ENCODE measurements around the gene NKD1. TPM values are rescaled to one million over a fixed set of nuclear protein-coding genes. Genes with fewer than 3 reads are reported as not detected.

The NKD1 gene
- total RNA-seq, 1 donor from 2014 or later = 43.2 TPM

DNA sequence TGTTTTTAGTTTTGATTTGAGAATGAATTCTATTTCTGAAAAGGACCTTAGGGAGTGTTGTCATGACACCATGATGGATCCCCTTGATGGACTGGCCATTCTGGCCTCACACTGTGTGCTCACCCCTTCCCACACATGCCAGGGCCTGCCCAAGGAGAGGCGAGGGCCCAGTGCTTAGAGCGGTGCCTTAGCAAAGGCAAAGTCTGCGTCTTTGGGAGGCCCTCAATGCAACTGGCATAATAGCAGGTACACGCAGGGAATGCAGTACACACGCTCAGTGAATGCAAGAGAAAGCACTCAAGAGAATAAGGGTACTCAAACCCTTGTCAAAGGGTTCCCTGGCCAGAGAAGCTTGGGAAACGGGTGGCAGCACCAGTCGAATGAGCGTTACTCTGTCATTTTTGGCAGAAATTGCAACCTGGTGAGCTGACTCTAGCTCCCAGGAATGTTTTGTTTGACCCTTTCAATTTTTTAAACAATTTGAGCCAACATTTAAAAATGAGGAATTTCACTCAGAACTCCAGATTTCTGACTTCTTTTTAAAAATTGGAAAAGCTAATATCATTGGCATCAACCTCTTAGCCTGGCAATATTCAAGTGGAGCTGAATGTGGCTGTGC lies 32.1 kb downstream of the NKD1 start:
- no peaks in the 10 kb centered on the region for H3K9me3 Mint-ChIP-seq
- H3K27me3 Mint-ChIP-seq = no peaks in the 10 kb centered on the region
- H3K4me1 Mint-ChIP-seq (ENCODE audit: unreplicated experiment) = peaks cover 25% of the 10 kb centered on the region
- TF ChIP-seq, protein P1, sequence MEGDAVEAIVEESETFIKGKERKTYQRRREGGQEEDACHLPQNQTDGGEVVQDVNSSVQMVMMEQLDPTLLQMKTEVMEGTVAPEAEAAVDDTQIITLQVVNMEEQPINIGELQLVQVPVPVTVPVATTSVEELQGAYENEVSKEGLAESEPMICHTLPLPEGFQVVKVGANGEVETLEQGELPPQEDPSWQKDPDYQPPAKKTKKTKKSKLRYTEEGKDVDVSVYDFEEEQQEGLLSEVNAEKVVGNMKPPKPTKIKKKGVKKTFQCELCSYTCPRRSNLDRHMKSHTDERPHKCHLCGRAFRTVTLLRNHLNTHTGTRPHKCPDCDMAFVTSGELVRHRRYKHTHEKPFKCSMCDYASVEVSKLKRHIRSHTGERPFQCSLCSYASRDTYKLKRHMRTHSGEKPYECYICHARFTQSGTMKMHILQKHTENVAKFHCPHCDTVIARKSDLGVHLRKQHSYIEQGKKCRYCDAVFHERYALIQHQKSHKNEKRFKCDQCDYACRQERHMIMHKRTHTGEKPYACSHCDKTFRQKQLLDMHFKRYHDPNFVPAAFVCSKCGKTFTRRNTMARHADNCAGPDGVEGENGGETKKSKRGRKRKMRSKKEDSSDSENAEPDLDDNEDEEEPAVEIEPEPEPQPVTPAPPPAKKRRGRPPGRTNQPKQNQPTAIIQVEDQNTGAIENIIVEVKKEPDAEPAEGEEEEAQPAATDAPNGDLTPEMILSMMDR (conservative IDR thresholded peaks at IDR 0.05) = no peak
- H3K27ac Mint-ChIP-seq = no peak overlapping the region
- H3K4me3 Mint-ChIP-seq = no peak overlapping the region
- peaks cover 22% of the 10 kb centered on the region for H3K36me3 Mint-ChIP-seq
- no peak for DNase-seq (ENCODE audit: extremely low spot score, unreplicated experiment)

DNA sequence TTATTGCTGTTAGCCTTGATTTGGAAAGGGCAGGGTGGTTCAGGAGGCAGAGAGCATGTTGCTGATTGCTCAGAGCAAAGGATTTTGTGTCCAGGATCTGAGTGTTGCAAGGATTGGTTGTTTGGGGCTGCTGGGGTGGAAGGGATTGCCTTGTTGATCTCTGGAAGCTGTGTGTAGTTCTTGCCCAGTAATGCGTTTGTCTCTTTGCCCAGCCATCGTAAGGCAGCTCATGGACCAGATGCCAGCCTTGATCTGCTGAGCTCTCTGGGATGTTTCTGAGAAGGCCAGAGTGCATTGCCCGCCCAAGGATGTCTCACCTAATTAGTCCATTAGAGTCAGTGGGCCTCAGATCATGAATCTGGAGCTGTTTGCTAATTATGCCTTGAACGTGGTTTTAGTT lies 33.6 kb downstream of the NKD1 start:
- Mint-ChIP-seq H3K36me3 (peaks cover 25% of the 10 kb centered on the region), H3K27me3 (no peaks in the 10 kb centered on the region), H3K4me1 (ENCODE audit: unreplicated experiment) (peaks cover 29% of the 10 kb centered on the region), H3K4me3 (no peak overlapping the region), H3K27ac (no peak overlapping the region), H3K9me3 (no peaks in the 10 kb centered on the region)
- no peak for DNase-seq (ENCODE audit: extremely low spot score, unreplicated experiment)
- TF ChIP-seq, protein P1 (conservative IDR thresholded peaks at IDR 0.05) = no peak

DNA sequence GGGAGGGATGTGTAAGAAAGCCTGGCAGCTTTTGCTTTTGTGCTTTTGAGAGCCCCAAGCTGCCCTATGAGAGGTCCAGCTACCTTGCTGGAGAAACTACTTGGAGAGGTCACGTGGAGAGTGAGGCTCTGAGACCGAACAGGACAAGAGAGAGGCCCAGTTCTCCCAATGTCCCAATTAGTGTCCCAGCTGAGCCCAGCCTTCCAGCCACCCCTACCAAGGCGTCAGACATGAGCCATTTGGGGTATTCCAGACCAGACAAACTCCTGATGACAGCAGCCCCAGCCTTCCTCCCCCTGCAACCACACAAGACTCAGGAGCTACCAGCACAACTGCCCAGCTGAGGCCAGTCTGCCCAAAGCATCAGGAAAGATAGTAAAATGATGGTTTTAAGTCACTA lies 35.0 kb downstream of the NKD1 start:
- no peak overlapping the region for H3K27ac Mint-ChIP-seq
- H3K9me3 Mint-ChIP-seq = no peaks in the 10 kb centered on the region
- TF ChIP-seq, protein P1 (conservative IDR thresholded peaks at IDR 0.05) = no peak
- no peak for DNase-seq (ENCODE audit: extremely low spot score, unreplicated experiment)
- no peak overlapping the region for H3K4me3 Mint-ChIP-seq
- H3K27me3 Mint-ChIP-seq = no peaks in the 10 kb centered on the region
- H3K4me1 Mint-ChIP-seq (ENCODE audit: unreplicated experiment) = peaks cover 29% of the 10 kb centered on the region
- peaks cover 26% of the 10 kb centered on the region for H3K36me3 Mint-ChIP-seq

DNA sequence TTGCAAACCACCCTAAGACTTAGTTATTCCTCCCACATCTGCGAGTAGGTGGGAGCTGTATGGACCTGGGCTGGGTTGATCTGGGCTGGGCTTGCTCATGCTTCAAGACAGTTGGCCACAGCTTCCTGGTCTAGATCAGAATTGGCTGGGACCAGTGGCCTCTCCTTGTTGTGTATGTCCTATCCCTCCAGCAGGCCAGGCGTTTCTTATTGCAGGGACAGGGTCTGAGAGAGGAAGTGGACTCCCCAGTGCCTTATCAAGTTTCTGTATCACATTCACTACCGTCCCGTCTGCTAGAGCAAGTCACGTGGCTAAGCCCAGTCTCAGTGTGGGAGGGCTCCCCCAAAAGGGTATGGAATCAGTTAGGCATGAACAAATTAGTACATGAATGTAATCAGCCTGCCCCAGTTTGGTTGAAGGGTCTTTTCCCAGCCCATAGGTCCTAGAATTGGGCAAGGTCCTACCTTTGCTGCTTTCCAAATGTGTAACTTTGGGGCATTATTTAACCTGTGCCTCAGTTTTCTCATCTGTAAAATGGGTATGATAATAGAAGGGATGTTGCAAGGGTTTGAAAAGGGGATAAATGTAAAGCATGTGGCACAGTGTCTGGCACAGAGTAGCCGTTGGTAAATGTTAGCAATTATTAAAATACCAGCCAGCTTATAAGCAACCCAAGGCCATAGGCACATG lies 36.0 kb downstream of the NKD1 start:
- H3K9me3 Mint-ChIP-seq = no peaks in the 10 kb centered on the region
- H3K27ac Mint-ChIP-seq = no peak overlapping the region
- peaks cover 33% of the 10 kb centered on the region for H3K4me1 Mint-ChIP-seq (ENCODE audit: unreplicated experiment)
- H3K4me3 Mint-ChIP-seq = no peak overlapping the region
- H3K36me3 Mint-ChIP-seq = peaks cover 22% of the 10 kb centered on the region
- H3K27me3 Mint-ChIP-seq = no peaks in the 10 kb centered on the region
- DNase-seq (ENCODE audit: extremely low spot score, unreplicated experiment) = no peak
- TF ChIP-seq, protein P1 (conservative IDR thresholded peaks at IDR 0.05) = no peak

DNA sequence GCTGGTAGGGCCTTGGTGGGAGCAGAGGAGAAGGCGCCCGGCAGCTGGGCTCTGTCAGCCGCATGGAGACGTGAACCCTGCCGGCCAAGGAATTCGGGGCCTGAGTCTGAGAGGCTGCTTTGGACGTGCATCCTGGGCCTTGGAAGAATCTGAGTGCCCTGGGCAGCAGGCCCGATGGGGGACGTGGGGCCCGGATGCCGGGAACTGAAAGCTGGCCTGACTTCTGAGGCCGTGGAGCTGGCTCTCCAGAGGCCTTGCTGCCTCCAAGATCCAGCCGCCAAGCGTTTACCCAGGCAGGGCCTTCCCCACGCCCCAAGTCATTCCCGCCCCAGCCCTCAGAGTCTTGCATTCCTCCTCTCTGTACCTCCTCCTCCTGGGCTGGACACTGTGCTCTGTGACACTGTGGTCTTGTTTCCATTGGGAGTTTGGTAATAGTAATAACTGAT lies 37.2 kb downstream of the NKD1 start:
- Mint-ChIP-seq H3K27me3 (no peaks in the 10 kb centered on the region), H3K9me3 (no peaks in the 10 kb centered on the region)
- TF ChIP-seq, protein P1 (conservative IDR thresholded peaks at IDR 0.05) = no peak

More for the DNA sequence above, 37.2 kb downstream of the NKD1 start:
- Mint-ChIP-seq H3K27ac (no peak overlapping the region), H3K36me3 (peaks cover 19% of the 10 kb centered on the region), H3K4me3 (no peak overlapping the region), H3K4me1 (ENCODE audit: unreplicated experiment) (peaks cover 32% of the 10 kb centered on the region)
- no peak for DNase-seq (ENCODE audit: extremely low spot score, unreplicated experiment)

Measured in type B pancreatic cell (in vitro differentiated cells).